Measurements from ENCODE around the gene G6PC1. TPM values are rescaled to one million over a fixed set of nuclear protein-coding genes. Genes with fewer than 3 reads are reported as not detected.

Gene G6PC1
- total RNA-seq, 1 donor from 2014 or later, result not detected

DNA sequence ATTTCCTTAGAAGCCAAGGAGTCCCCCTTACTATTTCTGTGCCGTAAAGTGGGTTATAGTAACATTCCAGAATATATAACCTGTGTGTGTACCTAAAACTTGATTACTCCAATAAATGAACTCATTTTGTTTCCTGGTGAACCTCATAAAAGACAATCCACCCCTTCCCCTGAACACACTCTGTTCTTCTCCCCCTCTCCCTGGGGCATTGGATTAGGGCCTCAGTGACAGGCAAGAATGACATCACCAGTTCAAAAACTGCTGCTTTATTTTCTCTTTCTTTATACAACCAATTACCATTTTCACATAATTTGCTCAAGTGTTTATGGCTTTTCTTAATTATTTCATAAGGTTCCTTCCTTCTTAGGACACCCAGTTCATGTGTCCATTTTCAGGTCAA lies 46.2 kb downstream of the G6PC1 start:
- peaks cover 34% of the 10 kb centered on the region for H3K36me3 ChIP-seq
- H3K27me3 ChIP-seq, result no peaks in the 10 kb centered on the region
- intact Hi-C loops (cut with DNase I), result no loop called here
- H3K27ac ChIP-seq, result no peak overlapping the region
- H3K4me1 ChIP-seq, result no peaks in the 10 kb centered on the region
- ATAC-seq, result no peak
- TF ChIP-seq, protein P1, sequence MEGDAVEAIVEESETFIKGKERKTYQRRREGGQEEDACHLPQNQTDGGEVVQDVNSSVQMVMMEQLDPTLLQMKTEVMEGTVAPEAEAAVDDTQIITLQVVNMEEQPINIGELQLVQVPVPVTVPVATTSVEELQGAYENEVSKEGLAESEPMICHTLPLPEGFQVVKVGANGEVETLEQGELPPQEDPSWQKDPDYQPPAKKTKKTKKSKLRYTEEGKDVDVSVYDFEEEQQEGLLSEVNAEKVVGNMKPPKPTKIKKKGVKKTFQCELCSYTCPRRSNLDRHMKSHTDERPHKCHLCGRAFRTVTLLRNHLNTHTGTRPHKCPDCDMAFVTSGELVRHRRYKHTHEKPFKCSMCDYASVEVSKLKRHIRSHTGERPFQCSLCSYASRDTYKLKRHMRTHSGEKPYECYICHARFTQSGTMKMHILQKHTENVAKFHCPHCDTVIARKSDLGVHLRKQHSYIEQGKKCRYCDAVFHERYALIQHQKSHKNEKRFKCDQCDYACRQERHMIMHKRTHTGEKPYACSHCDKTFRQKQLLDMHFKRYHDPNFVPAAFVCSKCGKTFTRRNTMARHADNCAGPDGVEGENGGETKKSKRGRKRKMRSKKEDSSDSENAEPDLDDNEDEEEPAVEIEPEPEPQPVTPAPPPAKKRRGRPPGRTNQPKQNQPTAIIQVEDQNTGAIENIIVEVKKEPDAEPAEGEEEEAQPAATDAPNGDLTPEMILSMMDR (IDR thresholded peaks at IDR 0.05), result no peak
- no peak for DNase-seq
- H3K4me3 ChIP-seq, result no peak overlapping the region
- no peaks in the 10 kb centered on the region for H3K9me3 ChIP-seq

DNA sequence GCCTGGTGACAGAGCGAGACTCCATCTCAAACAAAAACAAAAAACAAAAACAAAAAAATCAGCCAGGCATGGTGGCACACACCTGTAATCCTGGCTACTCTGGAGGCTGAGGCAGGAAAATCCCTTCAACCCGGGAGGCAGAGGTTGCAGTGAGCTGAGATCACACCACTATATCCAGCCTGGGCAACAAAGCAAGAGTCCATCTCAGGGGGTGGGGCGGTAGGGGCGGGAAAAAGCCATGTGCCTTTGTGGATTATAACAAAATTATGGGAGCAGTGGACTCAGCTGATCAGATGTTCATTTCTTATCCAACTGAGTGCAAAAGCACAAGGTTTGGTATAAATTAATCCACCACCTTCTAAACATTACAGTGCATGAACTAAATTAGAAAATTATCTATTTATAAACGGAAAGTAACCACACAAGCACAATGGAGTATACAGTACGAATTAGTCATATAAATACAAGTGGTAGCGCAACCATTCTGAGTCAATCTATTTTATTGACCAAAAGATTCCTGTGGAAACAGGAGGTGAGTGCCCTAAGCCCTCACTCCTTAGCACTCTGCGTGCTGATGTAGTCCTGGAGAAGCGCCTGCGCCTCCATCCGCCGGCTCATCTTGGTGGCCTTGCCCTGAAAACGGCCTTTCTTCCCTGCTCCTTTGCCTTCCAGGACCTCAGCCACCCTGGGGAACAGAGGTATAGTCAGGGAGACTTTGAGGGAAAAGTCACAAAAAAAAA lies 49.6 kb downstream of the G6PC1 start:
- H3K4me1 ChIP-seq, result no peaks in the 10 kb centered on the region
- H3K9me3 ChIP-seq, result no peaks in the 10 kb centered on the region
- DNase-seq (no peak), ATAC-seq (no peak)
- no peaks in the 10 kb centered on the region for H3K27me3 ChIP-seq
- H3K36me3 ChIP-seq, result peaks cover 68% of the 10 kb centered on the region
- TF ChIP-seq, protein P1 (IDR thresholded peaks at IDR 0.05), result no peak
- intact Hi-C loops (cut with DNase I), result no loop called here
- H3K27ac ChIP-seq, result no peak overlapping the region
- H3K4me3 ChIP-seq, result no peak overlapping the region

Other genes with a start within 250 kb of the G6PC1 start
- 19.8 TPM for gene TUBG2, start 241.5 kb upstream of the G6PC1 start, total RNA-seq
- 26.4 TPM for gene PLEKHH3, start 223.8 kb upstream of the G6PC1 start, total RNA-seq
- gene CCR10, start 219.0 kb upstream of the G6PC1 start, total RNA-seq, result 1.4 TPM
- 6.5 TPM for gene CNTNAP1, start 218.3 kb upstream of the G6PC1 start, total RNA-seq
- gene EZH1, start 155.8 kb upstream of the G6PC1 start, total RNA-seq, result 58.4 TPM
- gene RAMP2, start 139.6 kb upstream of the G6PC1 start, total RNA-seq, result 114 TPM
- gene VPS25, start 127.3 kb upstream of the G6PC1 start, total RNA-seq, result 42.3 TPM
- 0.38 TPM for gene WNK4, start 120.2 kb upstream of the G6PC1 start, total RNA-seq
- gene COA3, start 102.1 kb upstream of the G6PC1 start, total RNA-seq, result 53.9 TPM
- gene CNTD1, start 101.9 kb upstream of the G6PC1 start, total RNA-seq, result 0.14 TPM
- 66.7 TPM for gene BECN1, start 76.5 kb upstream of the G6PC1 start, total RNA-seq
- gene PSME3, start 67.4 kb upstream of the G6PC1 start, total RNA-seq, result 89.4 TPM
- gene AOC2, start 56.2 kb upstream of the G6PC1 start, total RNA-seq, result 2.0 TPM
- gene AOC3, start 49.6 kb upstream of the G6PC1 start, total RNA-seq, result 235 TPM
- 35.0 TPM for gene AARSD1, start 63.7 kb downstream of the G6PC1 start, total RNA-seq
- 0.38 TPM for gene PTGES3L, start 79.3 kb downstream of the G6PC1 start, total RNA-seq
- 14.4 TPM for gene RUNDC1, start 79.8 kb downstream of the G6PC1 start, total RNA-seq
- 752 TPM for gene RPL27, start 97.6 kb downstream of the G6PC1 start, total RNA-seq
- 47.7 TPM for gene IFI35, start 106.0 kb downstream of the G6PC1 start, total RNA-seq
- 267 TPM for gene VAT1, start 121.6 kb downstream of the G6PC1 start, total RNA-seq
- gene RND2, start 124.4 kb downstream of the G6PC1 start, total RNA-seq, result 0.78 TPM
- 4.0 TPM for gene BRCA1, start 224.6 kb downstream of the G6PC1 start, total RNA-seq

Measured in upper lobe of right lung (tissue), 1 donor.